Testis (tissue), 3 donors: ENCODE results near the gene CSF3R. TPM values are rescaled to one million over a fixed set of nuclear protein-coding genes. Genes with fewer than 3 reads are reported as not detected.

Experiments
- DNase-seq: peaks from one replicate; pipeline ENCODE4 v3.0.0-alpha.2; 2019
- H3K27ac ChIP-seq, 2 donors: fragments of 200-600 bp; sonication (generic); one replicate each; pipeline ENCODE4 v1.5.1; 2019
- H3K27me3 ChIP-seq: fragments of 200-600 bp; sonication (generic); one replicate; pipeline ENCODE4 v1.5.1; 2019
- H3K36me3 ChIP-seq: fragments of 200-600 bp; sonication (generic); one replicate; pipeline ENCODE4 v1.5.1; 2017; ENCODE audit warnings: low read depth; ENCODE audit errors: missing control alignments
- H3K4me1 ChIP-seq: fragments of 200-600 bp; sonication (generic); one replicate; pipeline ENCODE4 v1.5.1; 2019
- H3K4me3 ChIP-seq, 2 donors: fragments of 200-600 bp; sonication (generic); one replicate each; pipeline ENCODE4 v1.5.1; 2017 to 2019
- H3K9me3 ChIP-seq: fragments of 200-600 bp; sonication (generic); one replicate; pipeline ENCODE4 v1.5.1; 2017
- POLR2A ChIP-seq: fragments of 450-650 bp; IDR thresholded peaks from one replicate; pipeline ENCODE4 v1.6.1; 2017; ENCODE audit warnings: antibody characterized with exemption, mild to moderate bottlenecking, moderate library complexity
- WGBS, 2 donors: methylation state at CpG; one replicate each; pipeline ENCODE4 v1.1.5; 2018; 5-methylcytosine and 5-hydroxymethylcytosine counted together
- intact Hi-C: fragments of 100-400 bp; cut with DNase I; formaldehyde crosslinking; loops from one replicate; pipeline ENCODE4 v1.15.1; 2023; ENCODE audit warnings: low total_unique reads
- polyA plus RNA-seq: library from polyadenylated mRNA; stranded (reverse); fragments of 350-450 nt; fragmentation: Illumina TruSeq; extraction: RNeasy Lipid Tissue Mini Kit (QIAGEN cat#74804); gene quantifications from one replicate; pipeline ENCODE4 v1.2.3, GENCODE V29; 2014; ENCODE audit warnings: low read depth, low replicate concordance; ENCODE audit not compliant: insufficient read depth
- total RNA-seq, 2 donors: library from RNA; depleted of rRNA; stranded (reverse); fragments of >200 nt; gene quantifications; one replicate each; pipeline ENCODE4 v1.2.3, GENCODE V29; 2016
- TF ChIP-seq, protein P1 (sequence below), 3 experiments: fragments of 450-650 bp in 2 of 3; fragments of 200-600 bp in 1 of 3; sonication (generic) in 1 of 3; IDR thresholded peaks; one replicate each; pipeline ENCODE4 v1.5.1; 2016 to 2019; ENCODE audit warnings: antibody characterized with exemption in 3 of 3, mild to moderate bottlenecking in 2 of 3, moderate library complexity in 1 of 3

Gene CSF3R
- total and polyA plus RNA-seq, 3 donors from 2014 or later = 2.0 to 4.9 (median 3.8) TPM

DNA sequence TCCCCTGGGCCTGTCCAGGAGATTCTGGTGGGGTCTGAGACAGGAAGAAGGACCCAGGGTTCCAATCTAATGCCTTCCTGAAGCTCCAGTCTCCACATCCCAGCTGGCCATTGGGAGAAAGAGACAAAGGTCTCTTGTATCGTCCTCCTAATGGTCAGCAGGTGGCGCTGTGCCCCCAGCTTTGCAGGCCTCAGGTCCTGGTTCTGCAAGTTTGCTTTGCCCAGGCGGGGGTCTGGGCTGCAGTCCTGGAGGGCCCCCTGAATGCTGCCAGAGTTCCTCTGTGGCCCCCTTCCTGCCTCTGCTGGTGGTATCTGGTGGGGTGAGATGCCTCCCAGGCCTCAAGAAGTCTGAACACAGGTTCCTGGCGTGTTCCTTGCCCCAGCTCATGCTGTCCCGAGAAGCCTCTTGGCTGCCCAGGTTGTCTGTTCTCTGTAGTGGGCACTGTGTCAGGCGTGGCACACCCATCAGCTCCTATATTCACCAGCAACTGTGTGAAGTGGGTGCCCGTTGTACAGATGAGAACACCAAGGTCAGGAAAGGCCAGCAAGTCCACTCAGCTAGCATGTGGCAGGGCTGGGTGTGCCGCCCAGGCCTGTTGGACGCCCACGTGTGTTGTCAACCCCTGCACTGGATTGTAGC lies 33.8 kb upstream of the CSF3R start:
- intact Hi-C loops = no loop called here

GRCh38 chr1:36515315-36516138 lies 32.8 kb upstream of the CSF3R start:
- intact Hi-C loops = no loop called here
- Histone ChIP-seq H3K36me3 (no peaks in the 10 kb centered on the region), H3K4me3 (no peak overlapping the region), H3K4me1 (no peaks in the 10 kb centered on the region), H3K27ac (no peak overlapping the region), H3K9me3 (no peaks in the 10 kb centered on the region), H3K27me3 (no peaks in the 10 kb centered on the region)
- no peak for DNase-seq
- 85 to 93% methylated on average over 6 to 10 of the region's 10 CpGs for WGBS, 2 donors
- no peak for TF ChIP-seq POLR2A
- TF ChIP-seq, protein P1, sequence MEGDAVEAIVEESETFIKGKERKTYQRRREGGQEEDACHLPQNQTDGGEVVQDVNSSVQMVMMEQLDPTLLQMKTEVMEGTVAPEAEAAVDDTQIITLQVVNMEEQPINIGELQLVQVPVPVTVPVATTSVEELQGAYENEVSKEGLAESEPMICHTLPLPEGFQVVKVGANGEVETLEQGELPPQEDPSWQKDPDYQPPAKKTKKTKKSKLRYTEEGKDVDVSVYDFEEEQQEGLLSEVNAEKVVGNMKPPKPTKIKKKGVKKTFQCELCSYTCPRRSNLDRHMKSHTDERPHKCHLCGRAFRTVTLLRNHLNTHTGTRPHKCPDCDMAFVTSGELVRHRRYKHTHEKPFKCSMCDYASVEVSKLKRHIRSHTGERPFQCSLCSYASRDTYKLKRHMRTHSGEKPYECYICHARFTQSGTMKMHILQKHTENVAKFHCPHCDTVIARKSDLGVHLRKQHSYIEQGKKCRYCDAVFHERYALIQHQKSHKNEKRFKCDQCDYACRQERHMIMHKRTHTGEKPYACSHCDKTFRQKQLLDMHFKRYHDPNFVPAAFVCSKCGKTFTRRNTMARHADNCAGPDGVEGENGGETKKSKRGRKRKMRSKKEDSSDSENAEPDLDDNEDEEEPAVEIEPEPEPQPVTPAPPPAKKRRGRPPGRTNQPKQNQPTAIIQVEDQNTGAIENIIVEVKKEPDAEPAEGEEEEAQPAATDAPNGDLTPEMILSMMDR (IDR thresholded peaks at IDR 0.05) = no peak

More for the DNA sequence above, 33.8 kb upstream of the CSF3R start:
- peak; percentile 69 for DNase-seq
- H3K9me3 ChIP-seq = no peaks in the 10 kb centered on the region
- no peak overlapping the region for H3K4me3 ChIP-seq
- H3K27me3 ChIP-seq = no peaks in the 10 kb centered on the region
- H3K4me1 ChIP-seq = no peaks in the 10 kb centered on the region
- no peak for TF ChIP-seq POLR2A
- TF ChIP-seq, protein P1 (IDR thresholded peaks at IDR 0.05) = peak; percentile 52 to 70 (median 57)
- no peaks in the 10 kb centered on the region for H3K36me3 ChIP-seq
- WGBS, 2 donors = 54 to 57% methylated on average over 8 to 10 of the region's 10 CpGs
- no peak overlapping the region for H3K27ac ChIP-seq

- Histone ChIP-seq H3K9me3 (no peaks in the 10 kb centered on the region), H3K4me3 (no peak overlapping the region), H3K27ac (no peak overlapping the region), H3K36me3 (no peaks in the 10 kb centered on the region), H3K27me3 (no peaks in the 10 kb centered on the region), H3K4me1 (no peaks in the 10 kb centered on the region)
- TF ChIP-seq, protein P1 (IDR thresholded peaks at IDR 0.05) = no peak
- TF ChIP-seq POLR2A = no peak
- intact Hi-C loops = no loop called here
- WGBS, 2 donors = 85 to 86% methylated on average over 9 to 15 of the region's 18 CpGs
- no peak for DNase-seq
These were observed 31.8 kb upstream of the CSF3R start for GRCh38 chr1:36514501-36514900.

GRCh38 chr1:36513676-36514473 lies 31.2 kb upstream of the CSF3R start:
- 80 to 81% methylated on average over 12 of the region's 12 CpGs for WGBS, 2 donors
- intact Hi-C loops = no loop called here
- Histone ChIP-seq H3K4me1 (no peaks in the 10 kb centered on the region), H3K9me3 (no peaks in the 10 kb centered on the region), H3K27me3 (no peaks in the 10 kb centered on the region), H3K4me3 (no peak overlapping the region), H3K27ac (no peak overlapping the region), H3K36me3 (no peaks in the 10 kb centered on the region)
- no peak for TF ChIP-seq POLR2A
- TF ChIP-seq, protein P1 (IDR thresholded peaks at IDR 0.05) = no peak
- no peak for DNase-seq
